IPS-20b (cell line): ENCODE measurements around the gene PXYLP1.

ENCODE experiments used
- H3K27ac ChIP-seq: one replicate; pipeline ENCODE4 v1.5.1; 2013; ENCODE audit warnings: low read length
- H3K27me3 ChIP-seq: 2 replicates; pipeline ENCODE4 v1.6.1; 2013; ENCODE audit warnings: mild to moderate bottlenecking, low read length, inconsistent platforms; ENCODE audit not compliant: insufficient read depth
- H3K36me3 ChIP-seq: 2 replicates; pipeline ENCODE4 v1.6.1; 2013; ENCODE audit warnings: low read depth, mild to moderate bottlenecking, inconsistent platforms, low read length, moderate library complexity; ENCODE audit not compliant: insufficient read depth
- H3K4me1 ChIP-seq: 2 replicates; pipeline ENCODE4 v1.6.1; 2013; ENCODE audit warnings: mild to moderate bottlenecking, control low read depth, inconsistent platforms, low read length, moderate library complexity; ENCODE audit not compliant: insufficient read depth
- H3K4me3 ChIP-seq: 2 replicates; pipeline ENCODE4 v1.5.1; 2013; ENCODE audit warnings: mild to moderate bottlenecking, low read length, inconsistent platforms
- H3K9ac ChIP-seq: 2 replicates; pipeline ENCODE4 v1.6.1; 2013; ENCODE audit warnings: low read depth, mild to moderate bottlenecking, inconsistent platforms, low read length, moderate library complexity
- H3K9me3 ChIP-seq: 2 replicates; pipeline ENCODE4 v1.6.1; 2013; ENCODE audit warnings: mild to moderate bottlenecking, low read depth, low read length, inconsistent platforms; ENCODE audit not compliant: insufficient read depth

Gene PXYLP1

DNA sequence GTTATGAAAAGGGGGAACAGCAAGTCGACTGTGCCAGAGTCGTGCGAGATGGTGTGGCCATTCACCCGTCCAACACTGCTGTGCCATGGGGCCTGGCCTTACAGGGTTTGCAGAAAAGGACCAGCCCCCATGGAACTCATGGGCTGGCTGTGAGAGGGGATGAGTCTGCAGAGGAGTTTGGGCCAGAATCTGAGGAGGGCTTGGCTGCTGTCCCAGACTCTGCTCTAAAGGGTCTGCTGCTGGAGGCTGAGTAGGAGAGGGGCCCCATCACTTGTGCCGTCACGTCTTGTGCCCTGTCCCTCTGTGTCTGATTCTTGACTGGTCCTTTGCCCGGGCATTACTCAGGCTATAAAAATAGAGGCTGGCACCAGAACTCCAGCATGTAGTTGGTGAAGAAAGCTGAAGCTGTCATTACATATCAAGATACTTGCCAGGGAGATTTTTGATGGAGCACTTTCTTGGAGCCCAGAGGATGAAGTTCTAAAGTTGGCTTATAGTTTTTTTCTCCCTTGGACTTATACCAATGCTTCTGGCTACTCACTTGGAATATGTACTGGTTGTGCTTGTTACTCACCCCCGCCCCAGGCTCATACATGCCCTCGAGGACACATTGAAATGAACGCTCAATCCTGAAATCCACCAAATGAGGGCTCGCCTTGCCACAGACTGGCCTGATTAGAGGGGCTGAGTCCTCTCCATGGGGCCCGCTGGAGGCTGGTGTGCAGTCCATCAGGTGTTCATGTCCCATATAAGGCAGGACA, 10.2 kb downstream of the PXYLP1 start:
- H3K27ac ChIP-seq = no peak overlapping the region
- no peak overlapping the region for H3K9ac ChIP-seq
- no peaks in the 10 kb centered on the region for H3K9me3 ChIP-seq
- peaks cover 22% of the 10 kb centered on the region for H3K4me1 ChIP-seq
- H3K4me3 ChIP-seq = no peak overlapping the region
- no peaks in the 10 kb centered on the region for H3K27me3 ChIP-seq
- H3K36me3 ChIP-seq = peaks cover 7% of the 10 kb centered on the region; the same call in 1 of the 2 replicates

GRCh38 chr3:141242377-141243092, 10.9 kb downstream of the PXYLP1 start:
- Histone ChIP-seq H3K9ac (no peak overlapping the region), H3K4me3 (no peak overlapping the region), H3K4me1 (peaks cover 22% of the 10 kb centered on the region), H3K27me3 (no peaks in the 10 kb centered on the region), H3K9me3 (no peaks in the 10 kb centered on the region), H3K27ac (no peak overlapping the region), H3K36me3 (peaks cover 7% of the 10 kb centered on the region; the same call in 1 of the 2 replicates)

- H3K9ac ChIP-seq = no peak overlapping the region
- H3K27ac ChIP-seq = no peak overlapping the region
- H3K9me3 ChIP-seq = no peaks in the 10 kb centered on the region
- H3K27me3 ChIP-seq = no peaks in the 10 kb centered on the region
- H3K4me3 ChIP-seq = no peak overlapping the region
- peaks cover 7% of the 10 kb centered on the region; the same call in 1 of the 2 replicates for H3K36me3 ChIP-seq
- H3K4me1 ChIP-seq = peaks cover 17% of the 10 kb centered on the region
Observed at GRCh38 chr3:141243271-141243707, 11.7 kb downstream of the PXYLP1 start.

DNA sequence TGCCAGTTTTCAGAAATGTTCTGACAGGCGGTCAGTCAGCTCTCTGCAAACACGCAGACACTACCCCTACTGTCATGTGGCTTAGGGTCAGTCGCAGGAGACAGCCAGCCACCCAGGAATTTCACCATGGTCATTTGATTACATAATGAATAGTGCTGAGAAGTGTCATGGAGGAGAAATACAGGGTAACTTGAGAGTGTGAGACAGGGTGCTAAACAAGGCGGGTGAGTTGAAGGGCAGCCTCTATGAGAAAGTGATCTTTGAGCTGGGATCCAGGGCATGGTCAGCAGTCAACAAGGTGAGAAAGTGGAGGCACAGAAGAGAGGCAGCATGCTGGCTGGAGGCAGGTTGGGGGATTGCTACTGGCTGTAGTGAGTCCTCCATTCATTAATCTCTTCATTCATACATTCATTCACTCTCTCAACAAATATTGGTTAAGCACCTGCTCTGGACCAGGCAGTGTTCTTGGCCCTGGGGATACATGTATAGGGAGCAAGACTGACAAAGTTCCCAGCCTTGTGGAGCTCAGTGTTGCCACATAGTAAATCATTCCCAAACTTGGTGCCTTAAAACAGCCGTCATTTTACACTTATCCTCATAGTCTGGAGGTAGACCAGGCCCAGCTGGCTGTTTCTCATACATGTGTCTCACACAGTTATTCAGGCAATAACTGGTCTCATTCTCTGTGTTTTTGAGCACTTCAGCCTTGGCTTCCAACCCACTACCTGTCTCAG, 14.8 kb downstream of the PXYLP1 start:
- H3K27me3 ChIP-seq = no peaks in the 10 kb centered on the region
- no peak overlapping the region for H3K9ac ChIP-seq
- H3K4me3 ChIP-seq = no peak overlapping the region
- no peak overlapping the region for H3K27ac ChIP-seq
- H3K4me1 ChIP-seq = no peaks in the 10 kb centered on the region
- no peaks in the 10 kb centered on the region for H3K9me3 ChIP-seq
- H3K36me3 ChIP-seq = peaks cover 7% of the 10 kb centered on the region; the same call in 1 of the 2 replicates

DNA sequence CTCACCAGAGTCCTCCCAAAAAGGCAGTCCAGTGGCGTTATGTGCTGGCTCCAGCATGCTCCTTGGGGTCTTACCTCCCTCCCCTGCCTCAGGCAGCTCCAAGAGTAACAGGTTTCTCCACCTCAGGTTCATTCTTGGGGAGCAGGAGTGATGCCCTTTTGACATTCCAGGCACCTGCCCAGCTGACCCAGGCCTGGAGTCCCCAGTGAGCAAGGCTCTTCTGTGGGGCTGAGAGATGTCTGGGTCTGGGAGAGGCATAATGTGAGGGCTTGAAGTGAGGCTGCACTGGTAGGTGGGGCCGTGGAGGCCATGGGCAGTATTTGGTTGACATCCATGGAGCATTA, 15.3 kb downstream of the PXYLP1 start:
- Histone ChIP-seq H3K27me3 (no peaks in the 10 kb centered on the region), H3K9me3 (no peaks in the 10 kb centered on the region), H3K27ac (no peak overlapping the region), H3K4me1 (no peaks in the 10 kb centered on the region), H3K36me3 (peaks cover 7% of the 10 kb centered on the region; the same call in 1 of the 2 replicates), H3K4me3 (no peak overlapping the region), H3K9ac (no peak overlapping the region)

GRCh38 chr3:141248064-141248463, 16.4 kb downstream of the PXYLP1 start:
- Histone ChIP-seq H3K4me1 (no peaks in the 10 kb centered on the region), H3K4me3 (no peak overlapping the region), H3K27me3 (no peaks in the 10 kb centered on the region), H3K9ac (no peak overlapping the region), H3K36me3 (peaks cover under 1% of the 10 kb centered on the region; the same call in 1 of the 2 replicates), H3K9me3 (no peaks in the 10 kb centered on the region), H3K27ac (no peak overlapping the region)

GRCh38 chr3:141249041-141249440, 17.4 kb downstream of the PXYLP1 start:
- no peaks in the 10 kb centered on the region for H3K36me3 ChIP-seq
- H3K4me3 ChIP-seq = no peak overlapping the region
- no peaks in the 10 kb centered on the region for H3K4me1 ChIP-seq
- no peak overlapping the region for H3K27ac ChIP-seq
- no peak overlapping the region for H3K9ac ChIP-seq
- H3K9me3 ChIP-seq = no peaks in the 10 kb centered on the region
- H3K27me3 ChIP-seq = no peaks in the 10 kb centered on the region

DNA sequence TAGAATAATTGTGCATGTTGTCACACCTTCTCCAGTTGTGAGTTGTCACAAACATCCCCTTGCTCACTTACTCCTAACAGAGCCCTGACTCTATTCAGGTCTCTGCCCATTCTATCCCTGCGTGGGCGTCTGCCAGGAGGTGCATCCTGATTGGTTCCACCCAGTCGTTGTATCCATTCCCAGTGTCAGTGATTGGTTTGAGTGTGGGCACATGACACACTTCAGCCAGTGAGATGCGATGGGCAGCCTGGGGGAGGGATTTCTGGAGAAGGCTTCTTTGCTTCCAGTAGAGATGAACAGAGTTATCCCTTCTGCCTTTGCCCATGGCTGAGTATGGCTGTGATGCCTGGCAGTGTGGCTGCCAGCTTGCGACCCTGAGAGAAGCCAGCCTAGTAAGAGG, 18.7 kb downstream of the PXYLP1 start:
- Histone ChIP-seq H3K36me3 (no peaks in the 10 kb centered on the region), H3K4me1 (no peaks in the 10 kb centered on the region), H3K27me3 (no peaks in the 10 kb centered on the region), H3K4me3 (no peak overlapping the region), H3K27ac (no peak overlapping the region), H3K9me3 (no peaks in the 10 kb centered on the region), H3K9ac (no peak overlapping the region)

GRCh38 chr3:141250828-141251227, 19.2 kb downstream of the PXYLP1 start:
- Histone ChIP-seq H3K27me3 (no peaks in the 10 kb centered on the region), H3K36me3 (no peaks in the 10 kb centered on the region), H3K9me3 (no peaks in the 10 kb centered on the region), H3K27ac (no peak overlapping the region), H3K9ac (no peak overlapping the region), H3K4me1 (no peaks in the 10 kb centered on the region; the same call in 1 of the 2 replicates), H3K4me3 (no peak overlapping the region)

GRCh38 chr3:141253326-141253725, 21.7 kb downstream of the PXYLP1 start:
- H3K27me3 ChIP-seq = no peaks in the 10 kb centered on the region
- no peaks in the 10 kb centered on the region for H3K9me3 ChIP-seq
- H3K4me1 ChIP-seq = no peaks in the 10 kb centered on the region; the same call in 1 of the 2 replicates
- H3K4me3 ChIP-seq = no peak overlapping the region
- H3K36me3 ChIP-seq = no peaks in the 10 kb centered on the region
- H3K27ac ChIP-seq = no peak overlapping the region
- no peak overlapping the region for H3K9ac ChIP-seq

DNA sequence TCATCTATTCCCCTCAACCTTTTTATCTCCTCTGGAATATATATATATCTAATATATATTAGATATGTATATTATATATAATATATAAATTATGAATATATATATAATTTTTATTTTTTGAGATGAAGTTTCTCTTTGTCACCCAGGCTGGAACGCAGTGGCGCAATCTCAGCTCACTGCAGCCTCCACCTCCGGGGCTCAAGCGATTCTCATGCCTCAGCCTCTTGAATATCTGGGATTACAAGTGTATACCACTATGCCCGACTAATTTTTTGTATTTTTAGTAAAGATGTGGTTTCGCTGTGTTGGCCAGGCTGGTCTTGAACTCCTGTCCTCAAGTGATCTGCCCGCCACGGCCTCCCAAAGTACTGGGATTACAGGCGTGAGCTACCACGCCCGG, 22.2 kb downstream of the PXYLP1 start:
- no peak overlapping the region for H3K4me3 ChIP-seq
- no peaks in the 10 kb centered on the region for H3K36me3 ChIP-seq
- no peak overlapping the region for H3K9ac ChIP-seq
- no peaks in the 10 kb centered on the region; the same call in 1 of the 2 replicates for H3K4me1 ChIP-seq
- no peaks in the 10 kb centered on the region for H3K27me3 ChIP-seq
- no peak overlapping the region for H3K27ac ChIP-seq
- no peaks in the 10 kb centered on the region for H3K9me3 ChIP-seq
